Activated CD8-positive, alpha-beta memory T cell treated with anti-CD3 and anti-CD28 coated beads for 4 hours (primary cell): ENCODE data around the gene OR51E2.

ENCODE experiments used
- DNase-seq, 2 donors: peaks; one replicate each; pipeline ENCODE4 v3.0.0-alpha.2; 2020; ENCODE audit warnings: low read depth in 2 of 2

Gene OR51E2

DNA sequence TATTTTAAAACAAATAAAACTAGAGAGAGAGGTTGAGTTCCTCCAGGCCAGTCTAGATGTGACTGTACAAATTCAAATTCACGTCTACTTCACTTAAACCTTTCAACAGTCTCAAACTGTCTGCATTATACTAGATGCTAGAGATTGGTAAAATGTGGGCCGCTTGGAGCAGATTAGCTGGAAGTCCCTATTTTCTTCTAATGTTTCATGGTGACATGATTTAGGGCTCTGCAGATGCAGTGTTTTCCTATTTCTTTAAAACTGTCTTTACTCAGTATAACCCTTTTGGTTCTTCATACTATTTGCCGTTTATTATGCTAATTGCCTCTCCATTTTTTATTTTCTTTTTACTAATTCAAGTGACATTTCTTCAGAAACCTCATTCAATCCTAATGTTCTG is 33.5 kb downstream of the OR51E2 start:
- no peak for DNase-seq

DNA sequence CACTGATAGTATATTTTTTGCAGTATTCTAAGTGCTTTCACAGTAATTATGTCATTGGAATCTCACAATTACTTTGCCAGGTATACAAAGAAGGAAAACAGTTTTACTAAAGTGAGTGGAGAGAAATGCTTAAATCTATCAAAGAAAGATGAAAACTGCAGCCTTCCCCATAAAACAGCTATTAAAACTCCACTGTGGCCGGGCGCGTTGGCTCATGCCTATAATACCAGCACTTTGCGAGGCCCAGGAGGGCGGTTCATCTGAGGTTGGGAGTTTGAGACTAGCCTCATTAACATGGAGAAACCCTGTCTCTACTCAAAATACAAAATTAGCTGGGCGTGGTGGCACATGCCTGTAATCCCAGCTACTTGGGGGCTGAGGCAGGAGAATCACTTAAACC is 34.8 kb downstream of the OR51E2 start:
- no peak for DNase-seq

DNA sequence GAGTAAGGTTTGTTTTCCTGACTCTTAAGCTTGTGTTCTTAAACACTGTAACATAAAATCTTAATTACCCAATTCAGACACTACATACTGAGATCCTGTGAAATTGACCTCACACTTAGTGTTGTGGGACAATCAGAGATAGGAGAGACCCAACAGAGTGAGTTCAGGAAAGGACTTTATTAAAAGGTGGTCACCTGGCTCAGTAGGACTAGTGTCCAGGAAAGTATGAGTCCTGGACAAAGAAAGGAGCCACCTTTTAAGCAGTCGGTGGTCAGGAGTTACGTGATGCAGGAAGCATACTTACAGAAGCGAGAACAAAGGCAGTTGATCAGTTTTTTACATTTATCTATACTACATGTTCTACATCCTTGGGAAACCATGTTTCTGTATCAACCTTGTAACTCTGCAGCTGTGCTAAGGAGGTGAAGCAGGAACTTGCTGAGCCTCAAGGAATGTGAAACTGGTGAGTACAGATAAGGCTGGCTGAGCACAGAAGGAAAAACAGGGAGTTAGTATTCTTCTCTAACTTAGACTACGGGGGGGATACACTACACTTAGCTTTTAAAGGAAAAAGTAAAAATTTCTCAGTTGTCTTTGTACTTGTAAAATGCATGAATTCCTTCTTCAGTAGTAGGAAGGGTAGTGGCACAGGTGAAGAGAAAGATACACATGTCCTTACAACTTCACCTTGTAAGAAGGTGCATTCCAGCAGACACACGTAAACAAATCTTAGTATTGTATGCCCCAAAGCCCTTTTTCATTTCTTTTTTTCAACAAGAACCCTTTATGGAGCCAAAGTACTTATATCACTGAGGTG is 38.8 kb downstream of the OR51E2 start:
- DNase-seq = no peak

DNA sequence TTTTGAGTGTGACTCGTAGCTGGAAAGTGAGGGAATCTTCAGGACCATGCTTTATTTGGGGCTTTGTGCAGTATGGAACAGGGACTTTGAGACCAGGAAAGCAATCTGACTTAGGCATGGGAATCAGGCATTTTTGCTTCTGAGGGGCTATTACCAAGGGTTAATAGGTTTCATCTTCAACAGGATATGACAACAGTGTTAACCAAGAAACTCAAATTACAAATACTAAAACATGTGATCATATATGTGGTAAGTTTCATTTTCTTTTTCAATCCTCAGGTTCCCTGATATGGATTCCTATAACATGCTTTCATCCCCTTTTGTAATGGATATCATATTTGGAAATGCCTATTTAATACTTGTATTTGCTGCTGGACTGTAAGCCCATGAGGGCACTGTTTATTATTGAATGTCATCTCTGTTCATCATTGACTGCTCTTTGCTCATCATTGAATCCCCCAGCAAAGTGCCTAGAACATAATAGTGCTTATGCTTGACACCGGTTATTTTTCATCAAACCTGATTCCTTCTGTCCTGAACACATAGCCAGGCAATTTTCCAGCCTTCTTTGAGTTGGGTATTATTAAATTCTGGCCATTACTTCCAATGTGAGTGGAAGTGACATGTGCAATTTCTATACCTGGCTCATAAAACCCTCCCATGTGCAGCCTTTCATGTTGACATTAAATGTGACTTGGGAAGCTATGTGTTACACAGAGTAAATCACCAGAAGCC is 42.9 kb downstream of the OR51E2 start:
- no peak for DNase-seq

DNA sequence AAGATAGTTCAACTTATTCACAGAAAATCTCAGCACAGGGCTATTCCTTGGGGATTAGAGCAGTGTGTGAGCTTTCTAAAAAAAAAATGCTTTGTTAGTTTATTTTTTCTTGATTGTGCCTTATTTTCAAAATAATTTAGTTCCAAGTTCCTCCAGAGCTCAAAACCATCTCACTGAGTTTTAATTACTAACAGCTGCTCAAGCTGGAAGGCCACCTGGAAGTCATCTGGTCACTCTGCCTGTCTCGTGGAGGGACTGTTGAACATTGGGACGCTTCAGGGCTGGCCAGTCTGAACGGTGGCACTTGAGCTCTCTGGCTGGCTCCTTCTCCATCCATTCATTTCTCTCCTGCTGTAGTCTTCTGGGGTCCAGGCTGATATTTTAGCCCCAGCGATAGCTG is 49.9 kb downstream of the OR51E2 start:
- DNase-seq = no peak

DNA sequence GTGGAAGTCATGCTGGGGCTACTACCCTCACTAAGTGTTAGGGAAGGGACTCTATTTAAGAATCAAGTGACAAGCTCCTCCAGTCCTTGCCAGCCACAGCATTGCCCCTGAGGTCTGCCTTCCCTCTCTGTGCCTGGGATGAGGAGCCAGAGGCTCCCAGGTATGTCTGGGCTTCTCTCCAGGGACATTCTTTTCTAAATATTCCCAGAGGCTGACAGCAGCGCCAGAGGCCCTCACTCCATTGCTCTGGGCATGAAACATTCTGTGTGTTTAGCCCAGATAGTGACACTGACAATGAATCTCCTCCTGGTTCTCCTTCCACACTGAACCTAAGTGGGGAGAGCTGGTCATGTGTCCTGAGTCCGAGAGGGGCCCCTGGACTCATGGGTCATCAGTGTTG is 51.7 kb downstream of the OR51E2 start:
- no peak for DNase-seq

DNA sequence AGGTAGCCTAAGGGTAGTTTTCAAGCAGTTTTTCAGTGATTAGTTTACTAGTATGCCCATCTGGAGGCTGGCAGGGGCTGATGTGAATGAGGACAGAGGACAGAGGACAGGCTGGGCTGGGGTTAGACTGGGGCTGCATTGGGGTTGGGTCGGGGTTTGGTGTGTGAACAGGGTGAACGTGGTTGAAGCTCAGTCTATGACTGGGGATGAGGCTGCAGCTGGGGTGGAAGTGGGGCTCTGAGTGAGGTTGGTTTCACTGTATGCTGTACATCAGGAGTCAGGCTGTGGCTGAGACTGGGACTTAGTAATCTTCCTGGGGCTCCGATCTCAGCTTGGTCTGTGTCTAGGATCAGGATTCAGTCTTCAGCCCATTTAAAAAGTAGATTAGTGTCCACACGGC is 53.4 kb downstream of the OR51E2 start:
- no peak for DNase-seq

- no peak for DNase-seq
These were observed 54.0 kb downstream of the OR51E2 start, which contains the start of gene OR51E1 for GRCh38 chr11:4643682-4644081. OR51E1 (plus strand) TSS chr11:4643982; CDS start chr11:4652527, 8,545 bp downstream.

- DNase-seq = no peak
These were observed 54.6 kb downstream of the OR51E2 start for GRCh38 chr11:4643076-4643475.

GRCh38 chr11:4642043-4642442 is 55.6 kb downstream of the OR51E2 start:
- no peak for DNase-seq

DNA sequence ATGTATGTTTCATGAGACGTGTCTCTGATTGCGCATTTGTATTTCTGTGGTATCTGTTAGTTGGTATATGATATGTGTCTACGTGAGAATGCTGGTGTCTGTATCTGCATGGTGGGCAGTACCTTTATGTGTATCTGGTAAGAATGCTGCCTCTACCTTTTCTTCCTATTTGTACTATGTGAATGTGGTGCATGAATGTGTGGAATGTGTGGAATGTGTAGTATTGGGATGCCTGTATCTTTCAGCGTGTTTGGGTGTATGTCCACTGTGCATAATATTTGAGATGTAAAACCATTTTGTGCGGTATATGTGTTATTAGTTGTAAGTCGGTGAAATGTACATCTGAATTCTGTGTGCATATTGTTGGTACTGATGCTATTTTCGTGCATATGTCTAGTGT is 56.2 kb downstream of the OR51E2 start:
- DNase-seq = no peak

DNA sequence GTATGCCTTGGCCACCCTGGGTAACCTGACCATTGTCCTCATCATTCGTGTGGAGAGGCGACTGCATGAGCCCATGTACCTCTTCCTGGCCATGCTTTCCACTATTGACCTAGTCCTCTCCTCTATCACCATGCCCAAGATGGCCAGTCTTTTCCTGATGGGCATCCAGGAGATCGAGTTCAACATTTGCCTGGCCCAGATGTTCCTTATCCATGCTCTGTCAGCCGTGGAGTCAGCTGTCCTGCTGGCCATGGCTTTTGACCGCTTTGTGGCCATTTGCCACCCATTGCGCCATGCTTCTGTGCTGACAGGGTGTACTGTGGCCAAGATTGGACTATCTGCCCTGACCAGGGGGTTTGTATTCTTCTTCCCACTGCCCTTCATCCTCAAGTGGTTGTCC is 57.7 kb downstream of the OR51E2 start:
- DNase-seq = no peak

GRCh38 chr11:4637662-4638047 is 60.0 kb downstream of the OR51E2 start:
- DNase-seq = no peak

- peak; percentile 30 to 41 for DNase-seq
These were observed 60.5 kb downstream of the OR51E2 start, which contains the start of gene OR51D1 for GRCh38 chr11:4636962-4637661. OR51D1 (plus strand) TSS chr11:4637477; CDS start chr11:4639791, 2,314 bp downstream.

- DNase-seq = no peak
These were observed 61.5 kb downstream of the OR51E2 start for GRCh38 chr11:4636136-4636535.
